ENCODE data around the gene VPS37D.
"Not testable (repeated sequence)": the region's sequence is repeated elsewhere in the genome, so short reads cannot be mapped to it uniquely, and the experiment has no call there.

VPS37D gene

DNA sequence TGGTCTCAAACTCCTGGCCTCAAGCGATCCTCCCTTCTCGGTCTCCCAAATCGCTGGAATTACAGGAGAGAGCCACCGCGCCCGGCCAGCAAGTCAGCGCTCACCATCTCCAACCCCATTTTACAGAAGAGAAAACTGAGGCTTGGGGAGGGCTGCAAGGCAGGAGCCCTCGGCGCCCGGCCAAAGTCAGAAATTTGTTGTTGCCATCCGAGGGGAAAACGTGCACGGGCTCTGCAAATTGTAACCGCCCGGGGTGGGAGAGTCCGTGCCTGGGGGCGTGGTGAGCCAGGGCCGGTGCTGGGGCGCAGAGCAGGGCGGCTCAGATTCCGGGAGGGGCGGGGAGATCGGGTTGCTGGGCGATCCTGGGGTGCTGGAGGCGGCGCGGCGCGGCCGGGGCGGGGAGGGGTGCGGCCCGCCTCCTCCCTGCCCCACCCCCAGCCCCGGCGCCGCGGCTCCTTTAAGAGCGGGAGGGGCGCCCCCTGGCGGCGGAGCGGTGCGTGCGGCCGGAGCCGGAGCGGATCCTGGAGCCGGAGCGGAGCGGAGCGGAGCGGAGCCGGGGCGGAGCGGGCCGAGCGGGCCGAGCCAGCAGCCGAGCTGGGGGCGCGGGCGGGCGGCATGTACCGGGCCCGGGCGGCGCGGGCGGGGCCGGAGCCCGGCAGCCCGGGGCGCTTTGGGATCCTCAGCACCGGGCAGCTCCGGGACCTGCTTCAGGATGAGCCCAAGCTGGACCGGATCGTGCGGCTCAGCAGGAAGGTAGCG lies at the start of gene VPS37D:
VPS37D (plus strand) TSS at position 488 of the 759 bp plus-strand sequence; CDS start at position 616, 128 bp downstream.
- peak; percentile 95 for DNase-seq

GRCh38 chr7:73618538-73618937 lies 49.1 kb upstream of the VPS37D start:
- no peak for DNase-seq

DNA sequence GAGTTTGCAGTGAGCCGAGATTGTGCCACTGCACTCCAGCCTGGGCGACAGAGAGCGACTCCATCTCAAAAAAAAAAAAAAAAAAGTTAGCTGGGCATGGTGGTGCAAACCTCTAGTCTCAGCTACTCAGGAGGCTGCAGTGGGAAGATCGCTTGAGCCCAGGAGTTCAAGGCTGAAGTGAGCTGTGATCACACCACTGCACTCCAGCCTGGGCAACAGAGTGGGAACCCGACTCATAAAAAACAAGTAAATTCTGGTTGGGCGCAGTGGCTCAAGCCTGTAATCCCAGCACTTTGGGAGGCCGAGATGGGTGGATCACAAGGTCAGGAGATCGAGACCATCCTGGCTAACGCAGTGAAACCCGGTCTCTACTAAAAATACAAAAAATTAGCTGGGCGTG lies 48.2 kb upstream of the VPS37D start:
- DNase-seq: not testable (repeated sequence)

- DNase-seq: no peak
Measured at GRCh38 chr7:73621168-73622063, 46.2 kb upstream of the VPS37D start.

GRCh38 chr7:73622527-73622908 lies 45.1 kb upstream of the VPS37D start:
- no peak for DNase-seq

- DNase-seq: no peak
Measured at GRCh38 chr7:73622909-73623797, 44.5 kb upstream of the VPS37D start.

GRCh38 chr7:73623798-73624668 lies 43.6 kb upstream of the VPS37D start, which contains the start of gene MLXIPL:
Gene MLXIPL (minus strand): TSS chr7:73624522. CDS start chr7:73624492, 30 bp downstream.
- DNase-seq: peak; percentile 93

DNA sequence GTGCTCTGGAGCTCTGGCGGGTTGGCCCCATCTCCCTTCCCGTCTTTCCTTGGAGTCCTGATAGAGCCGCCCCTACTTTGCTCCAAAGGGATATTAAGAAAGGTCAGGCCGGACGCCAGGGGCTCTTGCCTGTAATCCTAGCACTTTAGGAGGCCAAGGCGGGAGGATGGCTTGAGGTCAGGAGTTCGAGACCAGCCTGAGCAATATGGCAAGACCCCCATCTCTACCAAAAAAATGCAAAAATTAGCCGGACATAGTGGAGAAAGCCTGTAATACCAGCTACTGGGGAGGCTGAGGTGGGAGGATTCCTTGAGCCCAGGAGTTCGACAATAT lies 43.0 kb upstream of the VPS37D start:
- DNase-seq: no peak

- no peak for DNase-seq
Measured at GRCh38 chr7:73625276-73625675, 42.4 kb upstream of the VPS37D start.

DNA sequence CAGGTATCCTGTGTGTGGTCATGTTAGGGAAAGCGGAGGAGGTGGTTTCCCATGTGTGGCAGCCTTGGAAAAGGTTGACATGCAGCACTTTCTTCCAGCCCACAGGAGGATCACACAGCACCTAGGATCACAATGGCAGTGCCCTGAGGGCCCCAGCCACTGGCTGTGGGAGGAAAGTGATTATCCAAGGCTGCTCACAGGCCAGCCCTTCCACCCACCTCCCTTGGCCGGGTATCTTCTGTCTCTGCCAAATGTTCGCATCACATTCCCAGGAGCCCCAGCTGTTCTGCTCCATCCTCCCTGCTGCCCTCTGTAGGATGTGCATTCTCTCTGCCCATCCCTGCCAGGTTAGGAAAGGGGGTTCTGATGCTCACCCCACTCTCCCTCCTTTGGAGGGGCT lies 40.8 kb upstream of the VPS37D start:
- no peak for DNase-seq

- DNase-seq: no peak
Measured at GRCh38 chr7:73628504-73628903, 39.1 kb upstream of the VPS37D start.

DNA sequence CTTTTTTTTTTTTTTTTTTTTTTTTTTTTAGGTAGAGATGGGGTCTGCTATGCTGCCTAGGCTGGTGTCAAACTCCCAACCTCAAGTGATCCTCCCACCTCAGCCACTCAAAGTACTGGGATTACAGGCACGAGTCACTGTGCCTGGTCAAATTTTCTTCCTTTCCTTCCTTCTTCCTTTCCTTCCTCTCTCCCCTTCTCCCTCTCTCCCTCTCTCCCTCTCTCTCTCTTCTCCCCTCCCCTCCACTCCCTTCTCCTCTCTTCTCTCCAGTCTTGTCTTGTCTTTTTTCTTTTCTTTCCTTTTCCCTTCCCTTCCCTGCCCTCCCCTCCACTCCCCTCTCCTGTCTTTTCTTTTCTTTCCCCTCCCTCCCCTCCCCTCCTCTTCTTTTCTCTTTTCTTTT lies 36.1 kb upstream of the VPS37D start:
- DNase-seq: no peak

GRCh38 chr7:73633323-73633722 lies 34.3 kb upstream of the VPS37D start:
- DNase-seq: no peak

GRCh38 chr7:73633844-73634243 lies 33.8 kb upstream of the VPS37D start:
- DNase-seq: no peak

- DNase-seq: no peak
Measured at GRCh38 chr7:73635428-73636200, 32.0 kb upstream of the VPS37D start.

- no peak for DNase-seq
Measured at GRCh38 chr7:73638911-73639310, 28.7 kb upstream of the VPS37D start.

- DNase-seq: no peak
Measured at GRCh38 chr7:73642834-73643233, 24.8 kb upstream of the VPS37D start.

GRCh38 chr7:73644688-73645286 lies 22.8 kb upstream of the VPS37D start:
- no peak for DNase-seq

- DNase-seq: no peak
Measured at GRCh38 chr7:73645643-73646174, 21.9 kb upstream of the VPS37D start.
